Measurements from ENCODE around the gene KCNH5.
"Not testable (repeated sequence)": the region's sequence is repeated elsewhere in the genome, so short reads cannot be mapped to it uniquely, and the experiment has no call there.

KCNH5 gene

GRCh38 chr14:62778310-62778709 lies 266.9 kb downstream of the KCNH5 start:
- Mint-ChIP-seq H3K27me3 (no peaks in the 10 kb centered on the region), H3K36me3 (ENCODE audit: low read depth) (no peaks in the 10 kb centered on the region)

GRCh38 chr14:62777510-62777909 lies 267.7 kb downstream of the KCNH5 start:
- no peak overlapping the region for H3K27ac Mint-ChIP-seq
- no peaks in the 10 kb centered on the region for H3K36me3 Mint-ChIP-seq (ENCODE audit: low read depth)
- peaks cover 25% of the 10 kb centered on the region for H3K9me3 Mint-ChIP-seq
- H3K4me1 Mint-ChIP-seq (ENCODE audit: low read depth), result no peaks in the 10 kb centered on the region
- H3K4me3 Mint-ChIP-seq, result no peak overlapping the region
- H3K27me3 Mint-ChIP-seq, result no peaks in the 10 kb centered on the region

More at GRCh38 chr14:62778310-62778709, 266.9 kb downstream of the KCNH5 start:
- Mint-ChIP-seq H3K4me1 (ENCODE audit: low read depth) (no peaks in the 10 kb centered on the region), H3K27ac (no peak overlapping the region), H3K9me3 (peaks cover 25% of the 10 kb centered on the region), H3K4me3 (no peak overlapping the region)

- Mint-ChIP-seq H3K36me3 (ENCODE audit: low read depth) (no peaks in the 10 kb centered on the region), H3K4me1 (ENCODE audit: low read depth) (no peaks in the 10 kb centered on the region), H3K4me3 (no peak overlapping the region), H3K27ac (no peak overlapping the region), H3K27me3 (no peaks in the 10 kb centered on the region), H3K9me3 (peaks cover 17% of the 10 kb centered on the region)
Measured at GRCh38 chr14:62776300-62776699, 269.0 kb downstream of the KCNH5 start.

GRCh38 chr14:62768753-62769152 lies 276.5 kb downstream of the KCNH5 start:
- no peaks in the 10 kb centered on the region for H3K27me3 Mint-ChIP-seq
- no peak overlapping the region for H3K27ac Mint-ChIP-seq
- no peaks in the 10 kb centered on the region for H3K36me3 Mint-ChIP-seq (ENCODE audit: low read depth)
- no peak overlapping the region for H3K4me3 Mint-ChIP-seq
- H3K9me3 Mint-ChIP-seq, result no peaks in the 10 kb centered on the region
- H3K4me1 Mint-ChIP-seq (ENCODE audit: low read depth), result no peaks in the 10 kb centered on the region

GRCh38 chr14:62763951-62764350 lies 281.3 kb downstream of the KCNH5 start:
- peaks cover 5% of the 10 kb centered on the region for H3K9me3 Mint-ChIP-seq
- H3K4me1 Mint-ChIP-seq (ENCODE audit: low read depth), result no peaks in the 10 kb centered on the region
- no peaks in the 10 kb centered on the region for H3K36me3 Mint-ChIP-seq (ENCODE audit: low read depth)
- H3K27me3 Mint-ChIP-seq, result no peaks in the 10 kb centered on the region
- no peak overlapping the region for H3K4me3 Mint-ChIP-seq
- H3K27ac Mint-ChIP-seq, result no peak overlapping the region

GRCh38 chr14:62759796-62760195 lies 285.5 kb downstream of the KCNH5 start:
- Mint-ChIP-seq H3K27me3 (no peaks in the 10 kb centered on the region), H3K27ac (no peak overlapping the region), H3K4me1 (ENCODE audit: low read depth) (no peaks in the 10 kb centered on the region), H3K9me3 (peaks cover 9% of the 10 kb centered on the region), H3K36me3 (ENCODE audit: low read depth) (no peaks in the 10 kb centered on the region), H3K4me3 (no peak overlapping the region)

- H3K27ac Mint-ChIP-seq; H3K9me3 Mint-ChIP-seq; H3K4me1 Mint-ChIP-seq (ENCODE audit: low read depth); H3K36me3 Mint-ChIP-seq (ENCODE audit: low read depth); H3K4me3 Mint-ChIP-seq; H3K27me3 Mint-ChIP-seq: not testable (repeated sequence)
Measured at GRCh38 chr14:62746881-62747280, 298.4 kb downstream of the KCNH5 start.

GRCh38 chr14:62745496-62745895 lies 299.8 kb downstream of the KCNH5 start:
- Mint-ChIP-seq H3K4me1 (ENCODE audit: low read depth) (no peaks in the 10 kb centered on the region), H3K9me3 (no peaks in the 10 kb centered on the region), H3K4me3 (no peak overlapping the region), H3K27ac (no peak overlapping the region), H3K27me3 (no peaks in the 10 kb centered on the region), H3K36me3 (ENCODE audit: low read depth) (no peaks in the 10 kb centered on the region)

GRCh38 chr14:62743560-62743959 lies 301.7 kb downstream of the KCNH5 start:
- no peaks in the 10 kb centered on the region for H3K36me3 Mint-ChIP-seq (ENCODE audit: low read depth)
- peaks cover 4% of the 10 kb centered on the region for H3K9me3 Mint-ChIP-seq
- H3K4me1 Mint-ChIP-seq (ENCODE audit: low read depth), result no peaks in the 10 kb centered on the region
- H3K4me3 Mint-ChIP-seq, result no peak overlapping the region
- no peak overlapping the region for H3K27ac Mint-ChIP-seq
- H3K27me3 Mint-ChIP-seq, result no peaks in the 10 kb centered on the region

- Mint-ChIP-seq H3K36me3 (ENCODE audit: low read depth) (no peaks in the 10 kb centered on the region), H3K27me3 (no peaks in the 10 kb centered on the region), H3K27ac (no peak overlapping the region), H3K4me1 (ENCODE audit: low read depth) (no peaks in the 10 kb centered on the region), H3K4me3 (no peak overlapping the region), H3K9me3 (peaks cover 5% of the 10 kb centered on the region)
Measured at GRCh38 chr14:62743118-62743517, 302.1 kb downstream of the KCNH5 start.

GRCh38 chr14:62739647-62740046 lies 305.6 kb downstream of the KCNH5 start:
- Mint-ChIP-seq H3K27ac (no peak overlapping the region), H3K4me3 (no peak overlapping the region), H3K4me1 (ENCODE audit: low read depth) (no peaks in the 10 kb centered on the region), H3K9me3 (peaks cover 5% of the 10 kb centered on the region), H3K36me3 (ENCODE audit: low read depth) (no peaks in the 10 kb centered on the region), H3K27me3 (no peaks in the 10 kb centered on the region)

GRCh38 chr14:62736048-62737043 lies 308.9 kb downstream of the KCNH5 start:
- Mint-ChIP-seq H3K9me3 (peaks cover 5% of the 10 kb centered on the region), H3K27me3 (no peaks in the 10 kb centered on the region), H3K4me3 (no peak overlapping the region), H3K36me3 (ENCODE audit: low read depth) (no peaks in the 10 kb centered on the region), H3K4me1 (ENCODE audit: low read depth) (no peaks in the 10 kb centered on the region), H3K27ac (no peak overlapping the region)

- H3K36me3 Mint-ChIP-seq (ENCODE audit: low read depth), result no peaks in the 10 kb centered on the region
- no peaks in the 10 kb centered on the region for H3K4me1 Mint-ChIP-seq (ENCODE audit: low read depth)
- H3K27me3 Mint-ChIP-seq, result no peaks in the 10 kb centered on the region
- H3K27ac Mint-ChIP-seq, result no peak overlapping the region
- H3K4me3 Mint-ChIP-seq, result no peak overlapping the region
- H3K9me3 Mint-ChIP-seq, result peaks cover 5% of the 10 kb centered on the region
Measured at GRCh38 chr14:62734831-62735230, 310.4 kb downstream of the KCNH5 start.

GRCh38 chr14:62722406-62722805 lies 322.9 kb downstream of the KCNH5 start:
- Mint-ChIP-seq H3K9me3 (peaks cover 16% of the 10 kb centered on the region), H3K4me3 (no peak overlapping the region), H3K4me1 (ENCODE audit: low read depth) (no peaks in the 10 kb centered on the region), H3K27ac (no peak overlapping the region), H3K27me3 (no peaks in the 10 kb centered on the region), H3K36me3 (ENCODE audit: low read depth) (no peaks in the 10 kb centered on the region)

- Mint-ChIP-seq H3K27me3 (no peaks in the 10 kb centered on the region), H3K36me3 (ENCODE audit: low read depth) (no peaks in the 10 kb centered on the region), H3K4me1 (ENCODE audit: low read depth) (no peaks in the 10 kb centered on the region), H3K4me3 (no peak overlapping the region), H3K27ac (no peak overlapping the region), H3K9me3 (peaks cover 11% of the 10 kb centered on the region)
Measured at GRCh38 chr14:62718629-62719028, 326.6 kb downstream of the KCNH5 start.

All from stimulated activated naive CD8-positive, alpha-beta T cell treated with anti-CD3 and anti-CD28 coated beads, Interleukin-15, Interleukin-2, amounts not matched to agents 100 ng/mL and 50 ng/mL, for 24 hours (primary cell).